HG03280 (cell line): ENCODE results near the gene GCFC2.
"Not testable (repeated sequence)": the region's sequence is repeated elsewhere in the genome, so short reads cannot be mapped to it uniquely, and the experiment has no call there.

Experiments
- ATAC-seq: cut with Tn5 transposase; IDR thresholded peaks from one replicate; pipeline ENCODE4 v1.9.1; 2021; ENCODE audit warnings: mild to moderate bottlenecking, moderate library complexity; ENCODE audit not compliant: unreplicated experiment

GCFC2 gene

GRCh38 chr2:75710577-75711253, at the start of gene GCFC2:
Gene GCFC2, minus strand, starts transcription at chr2:75710915. Its CDS starts 60 bp downstream, at chr2:75710855.
- ATAC-seq, result peak; percentile 94

DNA sequence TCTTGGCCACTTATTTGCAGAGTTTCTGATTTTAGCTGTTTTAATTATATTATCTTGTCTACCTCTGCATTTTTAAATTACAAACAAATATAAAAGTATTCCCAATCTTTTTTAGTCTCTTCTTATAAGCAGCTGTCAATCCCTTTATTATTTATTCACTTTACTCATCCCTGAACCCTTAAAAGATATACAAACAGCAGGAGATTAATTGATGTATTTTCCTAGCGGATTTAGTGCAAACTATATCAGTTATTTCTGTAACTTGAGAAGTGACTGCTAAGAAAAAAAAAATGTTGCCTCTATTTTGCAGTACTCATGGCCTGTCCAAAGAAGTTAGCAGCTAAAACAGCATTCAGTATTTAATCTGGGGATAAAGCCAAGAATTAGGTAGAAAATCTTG, 42.1 kb upstream of the GCFC2 start:
- no peak for ATAC-seq

- no peak for ATAC-seq
Observed at GRCh38 chr2:75751824-75752468, 41.2 kb upstream of the GCFC2 start.

DNA sequence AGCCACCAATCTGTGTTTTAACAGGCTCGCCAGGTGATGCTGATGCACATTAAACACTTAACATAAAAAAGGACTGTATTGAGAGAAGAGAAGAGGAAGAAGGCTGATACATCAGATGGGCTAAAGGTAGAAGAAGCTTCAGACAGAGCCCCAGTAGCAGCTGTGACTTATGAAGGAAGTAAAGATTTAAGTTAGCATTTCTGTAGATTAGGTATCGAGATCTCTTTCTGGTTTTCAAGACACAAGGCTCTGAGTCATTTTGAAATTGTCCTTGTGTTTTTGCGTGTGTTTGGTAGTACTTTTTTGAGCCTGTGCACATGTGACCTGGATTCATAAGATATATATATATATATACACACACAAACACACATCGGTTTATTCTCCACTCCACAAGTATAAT, 40.6 kb upstream of the GCFC2 start:
- no peak for ATAC-seq

DNA sequence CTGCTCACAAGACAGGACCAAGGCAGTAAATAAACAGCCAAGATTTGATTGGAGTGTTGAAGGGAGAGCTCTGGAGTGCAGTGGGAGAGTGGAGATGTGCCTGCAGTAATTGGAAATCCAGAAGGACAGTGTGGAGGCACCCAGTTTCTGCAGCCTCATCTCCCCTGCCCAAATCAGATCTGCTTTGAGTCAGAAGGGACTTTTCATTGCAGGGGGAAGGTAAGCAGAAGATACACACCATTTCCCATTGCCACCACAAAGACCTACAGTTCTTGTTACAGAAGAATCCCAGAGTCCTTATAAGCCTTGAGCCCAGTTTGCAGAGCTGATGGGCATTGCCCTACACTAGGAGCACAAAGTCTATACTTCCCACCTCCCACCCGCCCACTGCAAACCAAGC, 27.2 kb upstream of the GCFC2 start:
- ATAC-seq, result no peak

DNA sequence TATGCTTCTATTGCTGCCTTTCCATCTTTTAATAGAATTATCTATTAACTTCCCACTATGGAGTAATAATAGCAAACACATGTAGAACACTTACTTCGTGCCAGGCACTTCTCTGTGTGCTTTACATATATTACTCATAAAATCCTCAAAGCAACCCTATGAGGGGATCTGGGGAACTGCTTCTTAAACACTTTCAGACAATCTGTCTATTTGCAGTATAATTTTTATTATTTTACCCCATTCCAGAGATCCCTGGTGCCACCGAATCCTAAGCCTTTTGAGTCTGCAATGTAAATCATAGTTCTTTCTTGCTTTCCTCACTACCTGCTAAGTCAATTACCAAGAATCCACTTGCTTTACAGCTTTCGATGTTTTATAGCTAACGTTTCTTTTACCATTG, 25.6 kb upstream of the GCFC2 start:
- no peak for ATAC-seq

- ATAC-seq, result no peak
Observed at GRCh38 chr2:75729861-75730260, 19.1 kb upstream of the GCFC2 start.

GRCh38 chr2:75728614-75729419, 18.1 kb upstream of the GCFC2 start:
- ATAC-seq, result no peak

GRCh38 chr2:75722687-75723086, 12.0 kb upstream of the GCFC2 start:
- ATAC-seq, result no peak

GRCh38 chr2:75720525-75720924, 9.8 kb upstream of the GCFC2 start:
- ATAC-seq, result no peak

- ATAC-seq, result no peak
Observed at GRCh38 chr2:75719616-75720015, 8.9 kb upstream of the GCFC2 start.

- ATAC-seq, result no peak
Observed at GRCh38 chr2:75716406-75716805, 5.7 kb upstream of the GCFC2 start.

GRCh38 chr2:75711590-75711989, 875 bp upstream of the GCFC2 start:
- not testable (repeated sequence) for ATAC-seq

GRCh38 chr2:75710220-75710576, 517 bp downstream of the GCFC2 start:
- ATAC-seq, result no peak

DNA sequence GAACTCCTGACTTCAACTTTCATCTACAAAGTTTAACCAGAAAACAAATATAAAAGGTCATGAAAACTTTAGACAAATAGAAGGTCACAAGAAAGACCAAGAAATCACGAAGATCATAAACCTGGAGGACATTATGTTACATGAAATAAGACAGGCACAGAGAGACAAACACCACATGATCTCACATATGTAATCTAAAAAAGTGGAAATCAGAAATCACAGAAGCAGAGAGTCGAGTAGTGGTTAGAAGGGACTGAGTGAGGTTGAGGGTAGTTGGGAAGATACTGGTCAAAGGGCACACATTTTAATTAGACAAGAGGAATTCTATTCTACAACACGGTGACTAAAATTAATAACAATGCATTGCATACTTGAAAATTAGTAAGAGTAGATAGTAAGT, 1.4 kb downstream of the GCFC2 start:
- no peak for ATAC-seq

- no peak for ATAC-seq
Observed at GRCh38 chr2:75707901-75708300, 2.8 kb downstream of the GCFC2 start.

GRCh38 chr2:75705921-75706320, 4.8 kb downstream of the GCFC2 start:
- ATAC-seq, result no peak

DNA sequence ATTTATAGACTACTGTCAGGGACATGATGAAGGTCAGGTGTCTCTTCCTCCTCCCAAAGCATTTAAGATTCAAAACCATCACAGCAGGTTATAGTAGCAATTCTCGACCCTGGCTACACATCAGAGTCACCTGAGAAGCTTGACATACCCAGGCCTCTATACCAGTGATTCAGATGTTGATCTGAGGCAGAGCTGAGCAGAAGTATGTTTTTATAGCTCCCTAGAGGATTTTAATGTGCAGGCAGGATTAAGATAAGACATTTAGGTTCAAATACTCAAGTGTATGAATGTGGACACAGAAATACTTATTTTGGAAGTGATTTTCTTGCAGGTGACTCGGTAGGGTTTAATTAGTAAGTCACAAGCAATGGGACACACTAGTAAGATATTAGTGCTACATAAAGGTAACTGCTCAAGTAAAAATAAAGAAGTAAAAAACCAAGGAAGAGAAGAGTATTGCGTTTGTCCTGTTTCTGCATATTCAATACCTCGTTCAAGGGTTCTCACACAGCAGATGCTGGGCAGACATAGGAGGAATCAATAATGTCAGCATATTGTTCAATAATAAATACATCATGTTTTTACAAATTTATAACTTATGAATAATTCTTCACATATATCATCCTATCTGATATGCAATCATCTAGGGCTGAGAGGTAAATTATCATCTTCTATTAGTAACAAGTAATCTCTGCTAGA, 7.0 kb downstream of the GCFC2 start:
- no peak for ATAC-seq

- ATAC-seq, result no peak
Observed at GRCh38 chr2:75702593-75702992, 8.1 kb downstream of the GCFC2 start.

GRCh38 chr2:75698918-75699317, 11.8 kb downstream of the GCFC2 start:
- no peak for ATAC-seq

DNA sequence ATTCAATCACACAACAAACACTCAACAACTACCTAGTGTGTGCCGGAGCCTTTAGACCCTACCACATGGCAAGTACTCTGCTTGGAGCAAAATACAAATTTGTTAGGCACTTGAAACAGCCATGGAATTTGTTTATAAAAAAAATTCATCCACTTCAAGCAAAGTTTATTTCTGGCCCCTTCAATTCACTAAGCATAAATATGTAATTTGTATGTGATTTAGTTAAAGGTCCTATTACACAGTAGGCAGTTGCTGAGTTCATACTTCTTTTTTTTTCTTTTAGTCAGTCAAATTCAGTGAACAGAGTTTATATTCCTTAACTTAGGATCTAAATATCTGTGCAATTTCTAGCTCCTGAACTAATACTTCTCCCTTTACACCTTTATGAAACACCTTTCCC, 22.5 kb downstream of the GCFC2 start:
- no peak for ATAC-seq
